Stimulated activated CD8-positive, alpha-beta memory T cell treated with anti-CD3 and anti-CD28 coated beads, Interleukin-7, amount 100 ng/mL, for 24 hours (primary cell): ENCODE results near the gene SARNP.
"Not testable (repeated sequence)": the region's sequence is repeated elsewhere in the genome, so short reads cannot be mapped to it uniquely, and the experiment has no call there.

Experiments
- DNase-seq: peaks from one replicate; pipeline ENCODE4 v3.0.0-alpha.2; 2020; ENCODE audit warnings: low read depth

SARNP gene

GRCh38 chr12:55817345-55818139 lies at the start of gene SARNP, which contains the start of gene ORMDL2:
TSS of gene SARNP (minus strand) at chr12:55817724. CDS start at chr12:55817701, 23 bp downstream.
TSS of gene ORMDL2 (plus strand) at chr12:55818041. CDS start at chr12:55819000, 959 bp downstream.
- peak; percentile 83 for DNase-seq

GRCh38 chr12:55866454-55867004 lies 49.0 kb upstream of the SARNP start:
- DNase-seq, result not testable (repeated sequence)

- DNase-seq, result no peak
These were observed 47.8 kb upstream of the SARNP start for GRCh38 chr12:55865327-55865726.

- DNase-seq, result not testable (repeated sequence)
These were observed 45.4 kb upstream of the SARNP start for GRCh38 chr12:55862931-55863330.

- no peak for DNase-seq
These were observed 44.8 kb upstream of the SARNP start for GRCh38 chr12:55862286-55862685.

- no peak for DNase-seq
These were observed 44.3 kb upstream of the SARNP start for GRCh38 chr12:55861871-55862270.

- no peak for DNase-seq
These were observed 43.9 kb upstream of the SARNP start for GRCh38 chr12:55861396-55861795.

- no peak for DNase-seq
These were observed 35.2 kb upstream of the SARNP start for GRCh38 chr12:55852740-55853139.

GRCh38 chr12:55850893-55851292 lies 33.4 kb upstream of the SARNP start:
- no peak for DNase-seq

GRCh38 chr12:55850401-55850800 lies 32.9 kb upstream of the SARNP start:
- DNase-seq, result no peak

GRCh38 chr12:55849616-55850343 lies 32.3 kb upstream of the SARNP start:
- no peak for DNase-seq

GRCh38 chr12:55847603-55848291 lies 30.2 kb upstream of the SARNP start:
- DNase-seq, result no peak

- no peak for DNase-seq
These were observed 29.5 kb upstream of the SARNP start for GRCh38 chr12:55847033-55847432.

GRCh38 chr12:55845785-55846496 lies 28.4 kb upstream of the SARNP start:
- no peak for DNase-seq

GRCh38 chr12:55845361-55845760 lies 27.8 kb upstream of the SARNP start:
- DNase-seq, result no peak

GRCh38 chr12:55844961-55845360 lies 27.4 kb upstream of the SARNP start:
- DNase-seq, result no peak

- DNase-seq, result no peak
These were observed 25.9 kb upstream of the SARNP start for GRCh38 chr12:55843431-55843830.

- DNase-seq, result no peak
These were observed 25.3 kb upstream of the SARNP start, which contains the start of gene MMP19 for GRCh38 chr12:55842681-55843429. TSS of gene MMP19 (minus strand) at chr12:55842936. CDS start at chr12:55842830, 106 bp downstream.

- no peak for DNase-seq
These were observed 23.2 kb upstream of the SARNP start for GRCh38 chr12:55840581-55841351.
